CD14-positive monocyte (primary cell): ENCODE results near the gene ZP1. TPM values are rescaled to one million over a fixed set of nuclear protein-coding genes. Genes with fewer than 3 reads are reported as not detected.
A peak's percentile ranks its signal among the peaks of the same experiment; 100 is the strongest.

ENCODE experiments used
- DNase-seq, 3 donors: peaks; one replicate each; pipeline ENCODE4 v3.0.0-alpha.2; 2011 to 2022
- H2AFZ ChIP-seq: 2 replicates; pipeline ENCODE4 v1.6.0; 2012; ENCODE audit warnings: mild to moderate bottlenecking, low read depth, low read length, inconsistent platforms; ENCODE audit not compliant: insufficient read depth, poor library complexity, severe bottlenecking
- H3K27ac ChIP-seq, 2 donors: 1 replicate in 1 of 2; 2 replicates in 1 of 2; pipeline ENCODE4 v1.5.1; 2012 to 2013; ENCODE audit warnings: low read length in 2 of 2, control low read depth in 1 of 2, inconsistent platforms in 1 of 2, low read depth in 1 of 2, mild to moderate bottlenecking in 1 of 2
- H3K27me3 ChIP-seq, 2 donors: one replicate each; pipeline versions ENCODE4 v1.6.0 to v1.6.1; 2011 to 2013; ENCODE audit warnings: low read length in 2 of 2; ENCODE audit not compliant: control insufficient read depth in 2 of 2, insufficient read depth in 2 of 2
- H3K36me3 ChIP-seq, 2 donors: replicated peaks in 1 of 2; 1 replicate in 1 of 2; 2 replicates in 1 of 2; pipeline versions ENCODE4 v1.5.1 to v1.6.1; 2012 to 2013; ENCODE audit warnings: low read length in 2 of 2, control low read depth in 1 of 2, inconsistent platforms in 1 of 2, mild to moderate bottlenecking in 1 of 2; ENCODE audit not compliant: insufficient read depth in 2 of 2, control insufficient read depth in 1 of 2
- H3K4me1 ChIP-seq, 2 donors: 1 replicate in 1 of 2; 2 replicates in 1 of 2; pipeline versions ENCODE4 v1.5.1 to v1.6.1; 2012 to 2013; ENCODE audit warnings: low read length in 2 of 2, control low read depth in 1 of 2, inconsistent platforms in 1 of 2, mild to moderate bottlenecking in 1 of 2, moderate library complexity in 1 of 2; ENCODE audit not compliant: insufficient read depth in 2 of 2, control insufficient read depth in 1 of 2
- H3K4me2 ChIP-seq: replicated peaks from 2 replicates; pipeline ENCODE3; 2012; ENCODE audit warnings: low read length, moderate library complexity, mild to moderate bottlenecking; ENCODE audit not compliant: poor library complexity, severe bottlenecking; ENCODE audit errors: extremely low read depth
- H3K4me3 ChIP-seq, 3 experiments: fragments of 200-600 bp in 1 of 3; sonication (generic) in 1 of 3; replicated peaks in 1 of 3; 1 replicate in 2 of 3; 2 replicates in 1 of 3; pipeline ENCODE4 v1.5.1; 2011 to 2013; ENCODE audit warnings: low read length in 3 of 3, mild to moderate bottlenecking in 3 of 3, control low read depth in 2 of 3, low read depth in 2 of 3, inconsistent platforms in 1 of 3, moderate library complexity in 1 of 3
- H3K79me2 ChIP-seq: 2 replicates; pipeline ENCODE4 v1.6.0; 2012; ENCODE audit warnings: mild to moderate bottlenecking, control low read depth, inconsistent platforms, low read length, moderate library complexity; ENCODE audit not compliant: insufficient read depth
- H3K9ac ChIP-seq: 2 replicates; pipeline ENCODE4 v1.6.0; 2017; ENCODE audit warnings: low read length, mild to moderate bottlenecking; ENCODE audit not compliant: insufficient read depth, poor library complexity, severe bottlenecking
- H3K9me3 ChIP-seq, 2 donors: replicated peaks in 1 of 2; 1 replicate in 1 of 2; 2 replicates in 1 of 2; pipeline versions ENCODE4 v1.5.1 to v1.6.1; 2012 to 2013; ENCODE audit warnings: low read length in 2 of 2, control low read depth in 1 of 2; ENCODE audit not compliant: control insufficient read depth in 1 of 2, insufficient read depth in 1 of 2
- H4K20me1 ChIP-seq: 2 replicates; pipeline ENCODE4 v1.6.0; 2012; ENCODE audit warnings: mild to moderate bottlenecking, low read length, control low read depth, moderate library complexity; ENCODE audit not compliant: insufficient read depth
- H3K27ac Mint-ChIP-seq, 7 donors: one replicate each; pipeline ENCODE4 v1.8.0; 2020; ENCODE audit warnings: mild to moderate bottlenecking in 7 of 7, mixed read lengths in 7 of 7, moderate library complexity in 6 of 7, inconsistent platforms in 2 of 7
- H3K27me3 Mint-ChIP-seq, 3 donors: one replicate each; pipeline ENCODE4 v1.8.0; 2021 to 2022; ENCODE audit warnings: low read depth in 3 of 3, mild to moderate bottlenecking in 3 of 3, mixed read lengths in 3 of 3, moderate library complexity in 3 of 3, inconsistent platforms in 1 of 3
- H3K36me3 Mint-ChIP-seq, 2 donors: one replicate each; pipeline ENCODE4 v1.8.0; 2020; ENCODE audit warnings: mixed read lengths in 2 of 2, inconsistent platforms in 1 of 2, mild to moderate bottlenecking in 1 of 2
- H3K4me1 Mint-ChIP-seq: one replicate; pipeline ENCODE4 v1.8.0; 2020; ENCODE audit warnings: mild to moderate bottlenecking, mixed read lengths
- H3K4me3 Mint-ChIP-seq, 2 donors: one replicate each; pipeline ENCODE4 v1.8.0; 2020; ENCODE audit warnings: mild to moderate bottlenecking in 2 of 2, mixed read lengths in 2 of 2, moderate library complexity in 1 of 2
- H3K9me3 Mint-ChIP-seq, 7 donors: one replicate each; pipeline ENCODE4 v1.8.0; 2020 to 2022; ENCODE audit warnings: mixed read lengths in 7 of 7, mild to moderate bottlenecking in 6 of 7, moderate library complexity in 6 of 7, inconsistent platforms in 2 of 7
- WGBS: methylation state at CpG from one replicate; pipeline ENCODE4 v1.1.5; 2013; ENCODE audit warnings: missing lambda C conversion rate; ENCODE audit not compliant: insufficient coverage; 5-methylcytosine and 5-hydroxymethylcytosine counted together
- intact Hi-C, 2 donors: fragments of 100-400 bp; cut with micrococcal nuclease; formaldehyde crosslinking; loops; one replicate each; pipeline versions ENCODE4 v1.15.0 to v1.15.1; 2023
- polyA plus RNA-seq, 3 donors: library from polyadenylated mRNA; depleted of rRNA in 1 of 3; unstranded in 2 of 3; stranded (reverse) in 1 of 3; fragments of 300-500 nt in 2 of 3; fragments of >200 nt in 1 of 3; fragmentation: Illumina TruSeq in 2 of 3; gene quantifications; 1 replicate in 2 of 3; 2 replicates in 1 of 3; pipeline ENCODE4 v1.2.3, GENCODE V29; 2012 to 2021
- TF ChIP-seq, protein P1 (sequence below): fragments of 200-600 bp; IDR thresholded peaks from one replicate; pipeline ENCODE4 v1.8.0; 2022; ENCODE audit warnings: antibody characterized with exemption, mild to moderate bottlenecking

Gene ZP1
- polyA plus RNA-seq, 3 donors, result 0.09 to 0.40 TPM; not detected in 1

GRCh38 chr11:60867871-60868681 is 734 bp downstream of the ZP1 start:
- Mint-ChIP-seq H3K27ac (peak overlapping the region in 1 of 7 donors; percentile 51), H3K36me3 (no peaks in the 10 kb centered on the region), H3K4me1 (peaks cover 10% of the 10 kb centered on the region), H3K4me3 (no peak overlapping the region), H3K27me3 (peaks cover 0 to 5% (median 3%) of the 10 kb centered on the region in 3 donors), H3K9me3 (no peaks in the 10 kb centered on the region)
- no peak overlapping the region for H3K9ac ChIP-seq
- TF ChIP-seq, protein P1, sequence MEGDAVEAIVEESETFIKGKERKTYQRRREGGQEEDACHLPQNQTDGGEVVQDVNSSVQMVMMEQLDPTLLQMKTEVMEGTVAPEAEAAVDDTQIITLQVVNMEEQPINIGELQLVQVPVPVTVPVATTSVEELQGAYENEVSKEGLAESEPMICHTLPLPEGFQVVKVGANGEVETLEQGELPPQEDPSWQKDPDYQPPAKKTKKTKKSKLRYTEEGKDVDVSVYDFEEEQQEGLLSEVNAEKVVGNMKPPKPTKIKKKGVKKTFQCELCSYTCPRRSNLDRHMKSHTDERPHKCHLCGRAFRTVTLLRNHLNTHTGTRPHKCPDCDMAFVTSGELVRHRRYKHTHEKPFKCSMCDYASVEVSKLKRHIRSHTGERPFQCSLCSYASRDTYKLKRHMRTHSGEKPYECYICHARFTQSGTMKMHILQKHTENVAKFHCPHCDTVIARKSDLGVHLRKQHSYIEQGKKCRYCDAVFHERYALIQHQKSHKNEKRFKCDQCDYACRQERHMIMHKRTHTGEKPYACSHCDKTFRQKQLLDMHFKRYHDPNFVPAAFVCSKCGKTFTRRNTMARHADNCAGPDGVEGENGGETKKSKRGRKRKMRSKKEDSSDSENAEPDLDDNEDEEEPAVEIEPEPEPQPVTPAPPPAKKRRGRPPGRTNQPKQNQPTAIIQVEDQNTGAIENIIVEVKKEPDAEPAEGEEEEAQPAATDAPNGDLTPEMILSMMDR, result no peak
- H3K36me3 ChIP-seq, result no peaks in the 10 kb centered on the region
- 75% methylated on average over 4 of the region's 10 CpGs for WGBS
- no peak overlapping the region for H3K4me2 ChIP-seq
- H3K4me3 ChIP-seq, result no peak overlapping the region
- no peak overlapping the region for H3K27ac ChIP-seq
- H4K20me1 ChIP-seq, result no peaks in the 10 kb centered on the region
- intact Hi-C loops, result no loop called here
- no peaks in the 10 kb centered on the region for H3K9me3 ChIP-seq
- H3K79me2 ChIP-seq, result no peaks in the 10 kb centered on the region
- no peaks in the 10 kb centered on the region for H3K27me3 ChIP-seq
- no peak for DNase-seq
- peaks cover 9 to 10% of the 10 kb centered on the region in 2 donors for H3K4me1 ChIP-seq
- no peak overlapping the region for H2AFZ ChIP-seq

DNA sequence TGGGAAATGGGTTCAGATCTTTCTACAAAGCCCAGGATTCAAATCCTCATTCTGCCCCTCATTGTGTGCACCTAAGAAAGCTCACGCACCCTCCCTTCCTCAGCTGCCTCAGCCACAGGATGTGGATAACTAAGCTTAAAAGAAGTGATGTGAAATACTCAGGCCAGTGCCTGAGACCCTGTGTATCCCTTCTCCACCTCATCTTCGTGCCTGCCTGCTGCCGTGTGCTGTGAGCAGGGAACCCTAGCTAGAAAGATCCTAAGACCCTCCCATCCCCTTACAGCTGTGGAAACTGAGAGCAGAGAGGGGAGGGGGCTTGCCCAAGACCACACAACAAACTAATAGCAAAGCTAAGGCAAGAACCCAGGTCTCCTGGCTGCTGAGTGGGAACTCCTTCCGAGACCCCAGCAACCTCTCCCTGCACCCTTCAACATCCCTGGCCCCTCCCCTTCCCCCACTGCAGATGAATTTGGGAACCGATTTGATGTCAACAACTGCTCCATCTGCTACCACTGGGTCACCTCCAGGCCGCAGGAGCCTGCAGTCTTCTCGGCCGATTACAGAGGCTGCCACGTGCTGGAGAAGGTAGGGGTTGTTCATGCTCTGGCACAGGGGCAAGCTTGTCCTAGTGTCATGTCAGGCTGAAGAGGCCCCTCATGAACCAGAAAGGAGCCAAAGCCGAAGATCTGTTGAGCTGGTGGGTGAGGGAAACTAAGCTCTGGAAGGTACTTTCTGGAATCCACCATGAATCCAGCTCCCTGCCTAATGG is 1.5 kb downstream of the ZP1 start:
- Histone ChIP-seq H3K27ac (no peak overlapping the region), H3K4me3 (no peak overlapping the region), H3K4me1 (peaks cover 11 to 15% of the 10 kb centered on the region in 2 donors), H3K9me3 (no peaks in the 10 kb centered on the region), H3K4me2 (no peak overlapping the region), H4K20me1 (no peaks in the 10 kb centered on the region), H3K36me3 (no peaks in the 10 kb centered on the region), H2AFZ (no peak overlapping the region), H3K27me3 (no peaks in the 10 kb centered on the region), H3K9ac (no peak overlapping the region), H3K79me2 (no peaks in the 10 kb centered on the region)
- H3K9me3 Mint-ChIP-seq, result no peaks in the 10 kb centered on the region
- 97% methylated on average over 5 of the region's 10 CpGs for WGBS
- peaks cover 0 to 5% (median 3%) of the 10 kb centered on the region in 3 donors for H3K27me3 Mint-ChIP-seq
- TF ChIP-seq, protein P1, result no peak
- H3K27ac Mint-ChIP-seq, result no peak overlapping the region
- H3K36me3 Mint-ChIP-seq, result no peaks in the 10 kb centered on the region
- no peak for DNase-seq
- intact Hi-C loops, result no loop called here
- peaks cover 14% of the 10 kb centered on the region for H3K4me1 Mint-ChIP-seq
- H3K4me3 Mint-ChIP-seq, result no peak overlapping the region
